GM18873 (cell line): ENCODE data around the gene FOXO4.

ENCODE experiments used
- ATAC-seq: cut with Tn5 transposase; IDR thresholded peaks from one replicate; pipeline ENCODE4 v1.9.1; 2021; ENCODE audit warnings: mild to moderate bottlenecking, moderate library complexity, moderate number of reproducible peaks; ENCODE audit not compliant: unreplicated experiment, low FRiP score

Gene FOXO4

DNA sequence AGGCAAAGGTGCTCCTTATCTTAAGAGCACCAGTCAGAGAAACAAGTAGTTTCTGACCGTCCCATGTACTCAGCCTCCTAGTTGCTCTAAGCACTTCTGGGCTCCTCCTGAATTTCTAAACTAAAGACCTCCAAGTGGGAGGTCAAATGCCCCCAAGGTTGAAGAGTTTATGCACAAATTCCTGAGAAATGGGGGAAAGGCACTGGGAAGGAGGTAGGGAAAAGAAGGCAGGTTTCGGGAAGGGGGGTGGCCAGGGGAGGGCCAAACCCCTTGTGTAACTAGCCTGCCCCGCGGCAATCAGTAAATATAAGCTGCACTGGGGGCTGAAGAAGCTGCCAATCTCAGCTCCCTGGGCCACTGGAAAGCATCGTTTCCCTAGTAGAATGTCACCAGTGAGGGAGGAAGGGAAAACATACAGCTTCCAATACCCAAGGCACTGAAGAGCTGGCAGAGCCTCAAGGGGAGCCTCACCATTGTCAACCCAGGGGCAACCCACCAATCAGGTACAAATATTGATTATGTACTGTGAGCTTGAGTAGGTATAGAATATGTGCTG is 3.4 kb downstream of the FOXO4 start:
- no peak for ATAC-seq

DNA sequence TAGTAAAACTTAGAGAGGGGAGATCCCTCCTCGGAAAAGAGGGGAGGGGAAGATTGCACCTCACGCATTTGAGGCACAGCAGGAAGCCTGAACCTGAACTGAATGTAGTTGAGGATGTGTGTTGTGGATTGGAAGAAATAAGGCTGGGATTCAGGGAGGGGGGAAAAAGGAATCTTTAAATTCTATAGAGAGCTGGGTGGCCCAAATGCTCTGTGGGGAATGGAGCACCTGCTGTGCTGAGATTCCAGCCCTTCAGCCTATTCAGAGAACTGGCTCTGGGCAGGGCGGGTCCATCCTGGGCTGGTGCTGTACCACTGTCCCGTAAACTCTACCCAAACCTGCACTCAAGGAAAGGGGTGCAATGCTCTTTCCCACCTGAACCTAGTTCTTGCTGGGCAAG is 4.1 kb downstream of the FOXO4 start:
- no peak for ATAC-seq

DNA sequence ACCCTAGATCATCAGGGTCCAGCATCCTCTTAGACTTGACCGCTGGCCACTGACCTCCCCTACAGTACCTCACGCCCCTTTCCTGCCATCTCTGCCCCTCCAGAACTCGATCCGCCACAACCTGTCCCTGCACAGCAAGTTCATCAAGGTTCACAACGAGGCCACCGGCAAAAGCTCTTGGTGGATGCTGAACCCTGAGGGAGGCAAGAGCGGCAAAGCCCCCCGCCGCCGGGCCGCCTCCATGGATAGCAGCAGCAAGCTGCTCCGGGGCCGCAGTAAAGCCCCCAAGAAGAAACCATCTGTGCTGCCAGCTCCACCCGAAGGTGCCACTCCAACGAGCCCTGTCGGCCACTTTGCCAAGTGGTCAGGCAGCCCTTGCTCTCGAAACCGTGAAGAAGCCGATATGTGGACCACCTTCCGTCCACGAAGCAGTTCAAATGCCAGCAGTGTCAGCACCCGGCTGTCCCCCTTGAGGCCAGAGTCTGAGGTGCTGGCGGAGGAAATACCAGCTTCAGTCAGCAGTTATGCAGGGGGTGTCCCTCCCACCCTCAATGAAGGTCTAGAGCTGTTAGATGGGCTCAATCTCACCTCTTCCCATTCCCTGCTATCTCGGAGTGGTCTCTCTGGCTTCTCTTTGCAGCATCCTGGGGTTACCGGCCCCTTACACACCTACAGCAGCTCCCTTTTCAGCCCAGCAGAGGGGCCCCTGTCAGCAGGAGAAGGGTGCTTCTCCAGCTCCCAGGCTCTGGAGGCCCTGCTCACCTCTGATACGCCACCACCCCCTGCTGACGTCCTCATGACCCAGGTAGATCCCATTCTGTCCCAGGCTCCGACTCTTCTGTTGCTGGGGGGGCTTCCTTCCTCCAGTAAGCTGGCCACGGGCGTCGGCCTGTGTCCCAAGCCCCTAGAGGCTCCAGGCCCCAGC is 5.2 kb downstream of the FOXO4 start:
- ATAC-seq: no peak

- ATAC-seq: no peak
Measured at GRCh38 chrX:71102292-71102691, 6.6 kb downstream of the FOXO4 start.

DNA sequence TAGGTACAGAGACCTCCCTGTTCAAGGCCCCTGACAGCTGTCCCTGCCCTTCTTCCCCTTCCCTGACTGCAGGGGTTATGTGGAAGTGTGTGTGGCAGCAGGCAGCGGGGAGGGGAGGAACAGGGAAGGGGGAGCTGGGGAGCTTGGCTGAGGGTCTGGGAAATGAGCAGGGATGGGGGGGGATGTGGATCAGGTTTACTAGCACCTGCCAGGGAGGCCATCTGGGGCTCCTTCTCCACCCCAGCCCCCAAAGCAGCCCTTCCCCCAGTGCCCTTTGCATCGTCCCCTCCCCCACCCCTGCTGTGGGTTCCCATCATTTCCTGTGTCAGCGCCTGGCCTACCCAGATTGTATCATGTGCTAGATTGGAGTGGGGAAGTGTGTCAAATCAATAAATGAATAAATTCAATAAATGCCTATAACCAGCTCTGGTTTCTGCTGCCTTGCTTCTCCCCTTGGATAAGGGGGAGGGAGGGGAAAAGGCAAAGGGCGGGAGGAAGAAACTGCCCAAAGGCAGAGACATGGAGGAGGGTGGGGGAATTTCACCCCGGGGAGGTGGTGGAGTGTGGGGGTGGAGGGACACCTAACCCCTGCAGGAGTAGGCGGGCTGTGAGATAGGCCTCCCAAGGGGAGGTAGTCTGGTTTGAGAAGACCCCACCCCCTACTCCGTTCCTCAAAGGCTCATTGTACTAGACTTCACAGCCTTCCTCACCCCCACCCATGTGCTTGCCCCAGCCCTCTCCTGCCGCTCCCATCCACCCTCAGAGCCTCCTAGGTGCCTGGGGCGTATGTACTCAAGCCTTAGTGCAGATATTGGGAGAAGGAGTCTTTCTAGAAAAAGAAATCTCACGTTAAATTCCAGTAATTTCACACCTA is 7.7 kb downstream of the FOXO4 start:
- ATAC-seq: no peak

- ATAC-seq: no peak
Measured at GRCh38 chrX:71105628-71106027, 10.0 kb downstream of the FOXO4 start.

- no peak for ATAC-seq
Measured at GRCh38 chrX:71106427-71106826, 10.8 kb downstream of the FOXO4 start, which contains the start of gene CXorf65. Gene CXorf65, minus strand, starts transcription at chrX:71106740. Its CDS starts 184 bp downstream, at chrX:71106556.

DNA sequence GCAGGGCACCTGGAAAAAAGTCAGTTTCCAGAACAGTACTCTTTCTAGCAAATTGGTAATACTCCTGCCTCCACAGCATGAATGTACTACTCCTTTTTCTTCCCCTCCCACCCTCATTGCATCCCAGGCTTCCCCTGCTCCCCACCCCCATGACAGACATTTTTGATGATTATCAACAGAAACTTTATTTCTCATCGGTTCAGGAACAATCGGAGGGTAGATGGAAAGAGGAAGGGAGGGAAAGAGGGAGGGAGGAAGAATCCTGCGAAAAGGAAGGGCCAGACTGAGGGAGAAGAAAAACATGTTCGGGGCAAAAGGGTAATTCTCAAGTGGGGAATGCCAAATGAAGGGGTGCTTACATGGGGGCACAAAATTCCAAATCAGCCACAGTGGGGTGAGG is 11.6 kb downstream of the FOXO4 start:
- ATAC-seq: no peak

DNA sequence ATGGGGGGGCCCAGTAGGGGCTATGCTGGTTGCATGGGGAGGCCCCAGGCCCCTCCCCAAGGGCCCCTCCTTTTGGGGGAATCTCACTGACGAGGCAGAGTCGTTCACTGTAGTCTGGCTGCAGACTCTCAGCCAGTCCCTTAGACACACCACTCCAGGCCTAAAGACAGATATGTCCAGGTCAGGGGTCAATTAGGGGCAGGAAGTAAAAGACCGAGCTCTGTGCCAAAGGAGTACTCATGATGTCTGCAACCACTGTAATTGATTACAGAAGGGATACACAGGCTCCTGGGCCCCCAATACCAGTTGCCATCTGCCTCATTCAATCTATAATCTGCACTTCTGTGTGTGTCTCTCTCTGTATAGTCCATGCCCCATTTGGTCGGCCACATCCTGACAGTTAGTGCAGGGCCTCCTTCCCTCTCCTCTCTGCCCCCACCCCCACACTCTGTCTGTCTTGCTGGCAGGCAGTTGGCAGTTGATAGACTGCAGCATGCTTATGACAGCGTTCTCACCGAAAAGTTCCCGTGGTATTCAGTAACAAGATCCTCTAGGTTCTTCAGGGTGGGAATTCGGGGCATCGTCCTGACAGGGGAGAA is 12.2 kb downstream of the FOXO4 start:
- no peak for ATAC-seq

DNA sequence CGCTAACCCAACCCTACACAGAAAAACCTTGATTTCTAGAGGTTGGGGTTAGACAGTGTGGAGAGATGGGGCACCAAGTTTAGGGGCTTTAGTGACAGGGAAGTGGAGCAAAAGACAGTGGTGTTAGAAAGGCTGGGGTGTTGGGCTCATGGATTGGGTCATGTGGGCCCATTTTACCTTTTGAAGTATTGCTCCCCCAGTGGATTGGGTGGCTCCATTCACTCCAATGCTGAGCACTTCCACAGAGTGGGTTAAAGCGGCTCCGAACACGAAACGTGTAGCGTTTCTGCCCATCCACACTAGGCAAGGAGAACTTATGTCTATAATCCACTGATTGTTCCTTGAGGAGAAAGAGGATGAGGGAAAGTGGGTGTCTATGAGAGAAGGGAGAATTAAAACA is 13.4 kb downstream of the FOXO4 start:
- ATAC-seq: no peak

DNA sequence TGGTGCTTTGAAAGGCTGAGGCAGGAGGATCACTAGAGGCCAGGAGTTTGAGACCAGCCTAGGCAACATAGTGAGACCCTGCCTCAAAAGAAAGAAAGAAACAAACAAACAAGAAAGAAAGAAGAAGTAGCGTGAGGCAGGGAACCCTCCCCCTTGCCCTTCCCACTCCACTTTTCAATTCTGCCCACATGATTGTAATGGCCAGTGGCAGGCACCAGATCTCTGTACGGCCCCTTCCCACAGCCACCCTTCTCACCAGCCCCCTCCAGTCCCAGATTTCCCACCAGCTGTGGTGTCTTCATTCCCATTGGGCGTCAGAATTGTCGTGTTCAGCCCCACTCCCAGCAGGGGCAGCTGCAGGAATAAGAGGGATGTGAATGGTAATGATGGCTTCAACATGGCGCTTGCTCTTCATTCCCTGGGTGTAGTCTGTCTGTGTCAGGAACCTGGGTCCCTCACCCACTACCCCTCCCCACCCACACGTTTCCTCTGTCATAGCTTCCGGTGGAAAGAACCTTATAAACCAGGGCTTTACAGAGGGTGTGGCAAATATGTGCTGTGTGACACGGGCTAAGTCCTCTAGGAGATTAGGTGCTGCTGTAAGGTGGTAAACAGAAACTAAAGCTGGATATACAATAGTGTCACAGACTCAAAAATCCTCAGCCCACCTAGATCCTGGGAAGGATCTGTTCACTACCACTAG is 15.6 kb downstream of the FOXO4 start, which contains the start of gene IL2RG:
IL2RG (minus strand) TSS at position 437 of the 703 bp plus-strand sequence; CDS start at position 399, 38 bp downstream.
- ATAC-seq: peak; percentile 80

GRCh38 chrX:71111921-71112431 is 16.3 kb downstream of the FOXO4 start:
- ATAC-seq: peak; percentile 14

DNA sequence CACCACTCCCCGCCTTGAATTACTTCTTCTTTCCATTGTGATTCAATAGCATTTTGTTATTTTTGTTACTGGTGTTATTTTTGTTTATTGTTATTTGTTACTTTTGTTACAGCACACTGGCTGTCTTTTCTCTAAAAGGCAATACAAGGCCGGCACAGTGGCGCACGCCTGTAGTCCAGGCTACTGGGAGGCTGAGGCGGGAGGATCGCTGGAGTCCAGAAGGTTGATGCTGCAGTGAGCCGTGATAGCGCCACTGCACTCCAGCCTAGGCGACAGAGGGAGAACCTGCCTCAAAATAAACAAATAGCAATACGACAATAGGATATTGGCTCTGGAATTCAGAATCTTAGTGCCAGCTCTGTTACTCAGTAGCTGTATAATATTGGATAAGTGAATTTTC is 21.7 kb downstream of the FOXO4 start:
- ATAC-seq: no peak

- ATAC-seq: peak; percentile 71
Measured at GRCh38 chrX:71118032-71118984, 22.7 kb downstream of the FOXO4 start, which contains the start of gene MED12. Gene MED12, plus strand, starts transcription at chrX:71118596. Its CDS starts 159 bp downstream, at chrX:71118755.

DNA sequence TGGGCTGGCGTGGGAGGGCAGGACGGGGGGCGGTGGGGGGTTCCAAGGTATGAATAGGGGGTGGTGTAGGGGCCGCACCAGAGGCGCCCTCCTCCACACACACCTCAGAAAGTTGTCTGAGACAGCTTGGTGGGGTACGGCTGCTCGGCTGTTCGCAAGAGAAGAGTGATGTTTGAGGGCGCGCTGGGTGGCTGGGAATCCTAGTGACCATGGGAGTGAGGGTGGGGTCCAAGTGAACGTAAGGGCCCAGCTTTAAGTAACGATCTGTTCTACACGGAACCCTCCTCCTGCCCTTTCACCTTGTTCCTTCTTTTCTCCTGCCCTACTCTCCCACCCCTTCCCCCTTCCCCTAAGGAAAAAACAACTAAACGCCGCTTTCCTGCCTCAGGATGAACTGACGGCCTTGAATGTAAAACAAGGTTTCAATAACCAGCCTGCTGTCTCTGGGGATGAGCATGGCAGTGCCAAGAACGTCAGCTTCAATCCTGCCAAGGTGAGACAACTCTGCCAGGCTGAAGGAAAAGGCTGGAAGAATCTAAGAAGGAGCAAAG is 23.4 kb downstream of the FOXO4 start:
- no peak for ATAC-seq

GRCh38 chrX:71128166-71128833 is 32.6 kb downstream of the FOXO4 start:
- no peak for ATAC-seq

GRCh38 chrX:71128915-71129765 is 33.5 kb downstream of the FOXO4 start:
- ATAC-seq: no peak
